OCI-M2 (cell line): ENCODE measurements around the gene PKP3.
"Not testable (repeated sequence)": the region's sequence is repeated elsewhere in the genome, so short reads cannot be mapped to it uniquely, and the experiment has no call there.

Source experiments
- DNase-seq: peaks from one replicate; lab custom pipeline; 2025; ENCODE audit not compliant: unreplicated experiment; lab: John Stamatoyannopoulos, UW

Gene PKP3

GRCh38 chr11:363443-363805 is 30.6 kb upstream of the PKP3 start:
- not testable (repeated sequence) for DNase-seq

GRCh38 chr11:363948-364761 is 29.9 kb upstream of the PKP3 start:
- DNase-seq, result no peak

GRCh38 chr11:364991-365725 is 28.9 kb upstream of the PKP3 start:
- DNase-seq, result no peak

GRCh38 chr11:365831-366230 is 28.2 kb upstream of the PKP3 start:
- no peak for DNase-seq

GRCh38 chr11:367956-368413 is 26.0 kb upstream of the PKP3 start:
- no peak for DNase-seq

GRCh38 chr11:368414-369335 is 25.3 kb upstream of the PKP3 start:
- no peak for DNase-seq

GRCh38 chr11:369336-370018 is 24.5 kb upstream of the PKP3 start, which contains the start of gene B4GALNT4:
TSS of gene B4GALNT4 (plus strand) at chr11:369499. CDS start at chr11:369804, 305 bp downstream.
- no peak for DNase-seq

- DNase-seq, result no peak
Observed at GRCh38 chr11:370070-370941, 23.7 kb upstream of the PKP3 start.

- DNase-seq, result no peak
Observed at GRCh38 chr11:371051-371450, 23.0 kb upstream of the PKP3 start.

GRCh38 chr11:371716-372590 is 22.1 kb upstream of the PKP3 start:
- DNase-seq, result no peak

- DNase-seq, result no peak
Observed at GRCh38 chr11:372809-373715, 20.9 kb upstream of the PKP3 start.

GRCh38 chr11:373716-374551 is 20.1 kb upstream of the PKP3 start:
- no peak for DNase-seq

- DNase-seq, result no peak
Observed at GRCh38 chr11:375065-376025, 18.7 kb upstream of the PKP3 start.

GRCh38 chr11:376531-377173 is 17.4 kb upstream of the PKP3 start:
- no peak for DNase-seq

- no peak for DNase-seq
Observed at GRCh38 chr11:377174-377865, 16.7 kb upstream of the PKP3 start.
